ENCODE results near the gene DIRAS2. TPM values are rescaled to one million over a fixed set of nuclear protein-coding genes. Genes with fewer than 3 reads are reported as not detected.

DIRAS2 gene
- total RNA-seq, 1 experiment from 2014 or later = not detected

- no peak overlapping the region for H3K4me2 ChIP-seq (ENCODE audit: low read length)
- ATAC-seq (no peak), DNase-seq (no peak)
- BruUV-seq (replicated peaks) = no TSS peak
- no peak overlapping the region for H3K9ac ChIP-seq (ENCODE audit: low read length)
- no peaks in the 10 kb centered on the region for H3K9me2 ChIP-seq (replicated peaks; ENCODE audit: low read length)
- H4K20me1 ChIP-seq (ENCODE audit: low read length) = no peaks in the 10 kb centered on the region
- intact Hi-C loops (cut with micrococcal nuclease) = no loop called here
- no peaks in the 10 kb centered on the region for H3K36me3 ChIP-seq (ENCODE audit: low read depth, low read length)
- no peak overlapping the region for H2AFZ ChIP-seq (ENCODE audit: low read length)
- H3K4me3 ChIP-seq (ENCODE audit: low read length) = no peak overlapping the region
- no peak overlapping the region for H3K27ac ChIP-seq (ENCODE audit: low read length)
- no peaks in the 10 kb centered on the region for H3K4me1 ChIP-seq (ENCODE audit: insufficient read depth, low read length)
- TF ChIP-seq EZH2phosphoT487 (IDR thresholded peaks at IDR 0.05; ENCODE audit: borderline replicate concordance, low read length) (no peak), EZH2 (IDR thresholded peaks at IDR 0.05; ENCODE audit: low read length, unreplicated experiment) (no peak), CTCF (conservative IDR thresholded peaks at IDR 0.05; ENCODE audit: low read depth, low read length) (no peak)
- POLR2A ChIA-PET (ENCODE audit: unreplicated experiment) = no interaction called here
- H3K79me2 ChIP-seq (ENCODE audit: low read length) = no peaks in the 10 kb centered on the region
- no peaks in the 10 kb centered on the region for H3K9me3 ChIP-seq (ENCODE audit: low read length)
- H3K27me3 ChIP-seq (ENCODE audit: low read length) = peaks cover 7% of the 10 kb centered on the region
- no peaks in the 10 kb centered on the region for H3F3A ChIP-seq (ENCODE audit: low read length, unreplicated experiment)
- CTCF ChIA-PET = no interaction called here
Measured at GRCh38 chr9:90684106-90684505, 41.5 kb upstream of the DIRAS2 start.

- Histone ChIP-seq H3K27ac (ENCODE audit: low read length) (no peak overlapping the region), H3K79me2 (ENCODE audit: low read length) (no peaks in the 10 kb centered on the region), H3K9ac (ENCODE audit: low read length) (no peak overlapping the region), H3K27me3 (ENCODE audit: low read length) (peaks cover 7% of the 10 kb centered on the region), H3F3A (ENCODE audit: low read length, unreplicated experiment) (no peaks in the 10 kb centered on the region), H2AFZ (ENCODE audit: low read length) (no peak overlapping the region), H3K4me2 (ENCODE audit: low read length) (no peak overlapping the region), H4K20me1 (ENCODE audit: low read length) (no peaks in the 10 kb centered on the region), H3K4me3 (ENCODE audit: low read length) (no peak overlapping the region), H3K9me2 (replicated peaks; ENCODE audit: low read length) (no peaks in the 10 kb centered on the region), H3K4me1 (ENCODE audit: insufficient read depth, low read length) (no peaks in the 10 kb centered on the region), H3K9me3 (ENCODE audit: low read length) (no peaks in the 10 kb centered on the region), H3K36me3 (ENCODE audit: low read depth, low read length) (no peaks in the 10 kb centered on the region)
- ChIA-PET POLR2A (ENCODE audit: unreplicated experiment) (no interaction called here), CTCF (no interaction called here)
- TF ChIP-seq CTCF (conservative IDR thresholded peaks at IDR 0.05; ENCODE audit: low read depth, low read length) (no peak), EZH2phosphoT487 (IDR thresholded peaks at IDR 0.05; ENCODE audit: borderline replicate concordance, low read length) (no peak), EZH2 (IDR thresholded peaks at IDR 0.05; ENCODE audit: low read length, unreplicated experiment) (no peak)
- DNase-seq = no peak
- intact Hi-C loops (cut with micrococcal nuclease) = no loop called here
- ATAC-seq = no peak
- BruUV-seq (replicated peaks) = no TSS peak
Measured at GRCh38 chr9:90680534-90680933, 37.9 kb upstream of the DIRAS2 start.

- Histone ChIP-seq H3K4me2 (ENCODE audit: low read length) (no peak overlapping the region), H3K27me3 (ENCODE audit: low read length) (peaks cover 14% of the 10 kb centered on the region; the same call in 1 of the 2 replicates), H3K4me1 (ENCODE audit: insufficient read depth, low read length) (no peaks in the 10 kb centered on the region), H3K4me3 (ENCODE audit: low read length) (no peak overlapping the region), H3K79me2 (ENCODE audit: low read length) (no peaks in the 10 kb centered on the region), H3K27ac (ENCODE audit: low read length) (no peak overlapping the region), H4K20me1 (ENCODE audit: low read length) (no peaks in the 10 kb centered on the region), H3F3A (ENCODE audit: low read length, unreplicated experiment) (no peaks in the 10 kb centered on the region), H3K9ac (ENCODE audit: low read length) (no peak overlapping the region), H3K9me3 (ENCODE audit: low read length) (no peaks in the 10 kb centered on the region), H3K9me2 (replicated peaks; ENCODE audit: low read length) (no peaks in the 10 kb centered on the region), H2AFZ (ENCODE audit: low read length) (no peak overlapping the region), H3K36me3 (ENCODE audit: low read depth, low read length) (no peaks in the 10 kb centered on the region)
- DNase-seq (no peak), ATAC-seq (no peak)
- ChIA-PET CTCF (no interaction called here), POLR2A (ENCODE audit: unreplicated experiment) (no interaction called here)
- no TSS peak for BruUV-seq (replicated peaks)
- intact Hi-C loops (cut with micrococcal nuclease) = no loop called here
- TF ChIP-seq EZH2 (IDR thresholded peaks at IDR 0.05; ENCODE audit: low read length, unreplicated experiment) = no peak
- no peak for TF ChIP-seq EZH2phosphoT487 (IDR thresholded peaks at IDR 0.05; ENCODE audit: borderline replicate concordance, low read length)
- no peak for TF ChIP-seq CTCF (conservative IDR thresholded peaks at IDR 0.05; ENCODE audit: low read depth, low read length)
Measured at GRCh38 chr9:90665072-90665471, 22.4 kb upstream of the DIRAS2 start.
